K562 (cell line): Measurements from ENCODE around the gene SRSF1. TPM values are rescaled to one million over a fixed set of nuclear protein-coding genes. Genes with fewer than 3 reads are reported as not detected.
A peak's percentile ranks its signal among the peaks of the same experiment; 100 is the strongest.

Experiments
- CBX2 ChIP-seq: fragments of 200-600 bp; sonication (generic); IDR thresholded peaks from one replicate; pipeline ENCODE4 v1.6.1; 2012; ENCODE audit warnings: mild to moderate bottlenecking, low read length, inconsistent platforms; ENCODE audit not compliant: insufficient read depth, poor library complexity, severe bottlenecking
- EP300 ChIP-seq: IDR thresholded peaks from 2 replicates; pipeline ENCODE4 v1.6.1; 2012; ENCODE audit warnings: low read length, improper control_type of control experiment
- ETV1 ChIP-seq: fragments of 450-650 bp; conservative IDR thresholded peaks from 2 replicates; pipeline ENCODE4 v1.6.1; 2016; ENCODE audit warnings: missing genetic modification characterization, control low read depth, low read depth, missing compliant biosample characterization
- KLF1 ChIP-seq: fragments of 450-650 bp; IDR thresholded peaks from 2 replicates; pipeline ENCODE4 v1.6.1; 2016; ENCODE audit warnings: missing genetic modification characterization, missing compliant biosample characterization
- NFE2 ChIP-seq: IDR thresholded peaks from 2 replicates; pipeline ENCODE4 v1.6.1; 2014; ENCODE audit warnings: antibody characterized with exemption, low read depth
- NFRKB ChIP-seq: fragments of 450-650 bp; IDR thresholded peaks from 2 replicates; pipeline ENCODE4 v1.6.1; 2016; ENCODE audit warnings: low read depth
- PKNOX1 ChIP-seq: fragments of 450-650 bp; IDR thresholded peaks from 2 replicates; pipeline ENCODE4 v1.6.1; 2016
- XRCC4 ChIP-seq: IDR thresholded peaks from one replicate; pipeline ENCODE4 v1.6.1; 2011; ENCODE audit not compliant: insufficient read depth, insufficient read length; ENCODE audit errors: extremely low read depth
- ZBTB1 ChIP-seq: sonication (generic); formaldehyde crosslinking; IDR thresholded peaks from 2 replicates; pipeline ENCODE4 v1.8.1; 2023; ENCODE audit warnings: missing genetic modification reagents, low read depth, mild to moderate bottlenecking, borderline replicate concordance
- ZBTB40 ChIP-seq, 2 experiments: fragments of 450-650 bp in 1 of 2; sonication (generic) in 1 of 2; formaldehyde crosslinking in 1 of 2; IDR thresholded peaks; 2 replicates each; pipeline versions ENCODE4 v1.7.1 to v1.9.0; 2016 to 2022; ENCODE audit warnings: inconsistent platforms in 1 of 2, mild to moderate bottlenecking in 1 of 2, missing genetic modification reagents in 1 of 2
- ZNF217 ChIP-seq: sonication (generic); formaldehyde crosslinking; IDR thresholded peaks from 2 replicates; pipeline ENCODE4 v1.8.0; 2022; ENCODE audit warnings: mild to moderate bottlenecking, missing genetic modification reagents
- ZNF444 ChIP-seq: fragments of 250-450 bp; sonication (Bioruptor Pico); IDR thresholded peaks from 2 replicates; pipeline ENCODE4 v1.4.0; 2020; ENCODE audit warnings: mild to moderate bottlenecking, moderate library complexity
- polyA plus RNA-seq, 8 experiments: library from polyadenylated mRNA; depleted of rRNA in 4 of 8; stranded (reverse) in 5 of 8; unstranded in 3 of 8; fragments of >200 nt; fragmentation: Nextera tagmentation in 2 of 8; fragmentation: Illumina TruSeq in 1 of 8; extraction: Ambion mirVana in 2 of 8; extraction: Trizol in 1 of 8; gene quantifications; 2 replicates each; pipeline versions ENCODE4 v1.2.1 to v1.2.3, GENCODE V29; 2011 to 2014; ENCODE audit warnings: inconsistent platforms in 1 of 8, missing spikeins in 1 of 8
- total RNA-seq, 7 experiments: library from RNA; depleted of rRNA in 6 of 7; stranded (reverse); fragments of >200 nt in 6 of 7; fragmentation: Illumina TruSeq in 2 of 7; extraction: Trizol in 2 of 7; gene quantifications; 2 replicates each; pipeline versions ENCODE4 v1.2.1 to v1.2.3, GENCODE V29; 2011 to 2021; ENCODE audit warnings: low replicate concordance in 1 of 7

SRSF1 gene
- total and polyA plus RNA-seq, 9 of the 15 experiments (the other 6 are each of a cell fraction or from before 2014, with no cell fraction given) = 77.8 to 559 (median 442) TPM

- no peak for TF ChIP-seq ZBTB1
- TF ChIP-seq ZNF444 = no peak
- no peak for TF ChIP-seq ETV1 (tag)
- TF ChIP-seq EP300 = peak; percentile 7; the same call in 1 of the 2 replicates
- TF ChIP-seq ZBTB40 (IDR thresholded peaks at IDR 0.05) = no peak
- TF ChIP-seq ZBTB40 (CRISPR knock-in tag; IDR thresholded peaks at IDR 0.05) = no peak
- TF ChIP-seq NFE2 = 0 out of 2 replicates have a peak, but pooled peaks have one; percentile 3
- no peak for TF ChIP-seq ZNF217
- TF ChIP-seq KLF1 (tag) = no peak
- no peak for TF ChIP-seq CBX2
- no peak for TF ChIP-seq NFRKB
- TF ChIP-seq PKNOX1 = peak; percentile 70
- no peak for TF ChIP-seq XRCC4
Measured at GRCh38 chr17:58019039-58019438, 12.0 kb upstream of the SRSF1 start (continued).
